Transverse colon (tissue), 4 donors: ENCODE data around the gene LANCL1. TPM values are rescaled to one million over a fixed set of nuclear protein-coding genes. Genes with fewer than 3 reads are reported as not detected.
"Not testable (repeated sequence)": the region's sequence is repeated elsewhere in the genome, so short reads cannot be mapped to it uniquely, and the experiment has no call there.

Source experiments
- DNase-seq: peaks from one replicate; pipeline ENCODE4 v3.0.0-alpha.2; 2019
- H3K27ac ChIP-seq, 4 donors: fragments of 200-600 bp; sonication (generic); 2 replicates each; pipeline ENCODE4 v1.5.1; 2016 to 2018; ENCODE audit warnings: inconsistent platforms in 4 of 4
- H3K27me3 ChIP-seq: fragments of 200-600 bp; sonication (generic); 2 replicates; pipeline ENCODE4 v1.5.1; 2017; ENCODE audit warnings: inconsistent platforms
- H3K36me3 ChIP-seq, 4 donors: fragments of 200-600 bp; sonication (generic); 2 replicates each; pipeline ENCODE4 v1.5.1; 2017 to 2019; ENCODE audit warnings: inconsistent platforms in 4 of 4
- H3K4me1 ChIP-seq, 4 donors: fragments of 200-600 bp; sonication (generic); 2 replicates each; pipeline ENCODE4 v1.5.1; 2017 to 2020; ENCODE audit warnings: inconsistent platforms in 4 of 4
- H3K4me3 ChIP-seq, 4 donors: fragments of 200-600 bp; sonication (generic); 1 replicate in 1 of 4; 2 replicates in 3 of 4; pipeline versions ENCODE4 v1.5.1 to v1.6.1; 2017 to 2019; ENCODE audit warnings: inconsistent platforms in 4 of 4
- H3K9me3 ChIP-seq, 2 donors: fragments of 200-600 bp; sonication (generic); 2 replicates each; pipeline ENCODE4 v1.5.1; 2017 to 2019; ENCODE audit warnings: inconsistent platforms in 2 of 2
- EP300 ChIP-seq: sonication (generic); formaldehyde crosslinking; IDR thresholded peaks from one replicate; pipeline ENCODE4 v1.6.1; 2017; ENCODE audit warnings: antibody characterized with exemption, low read depth
- POLR2A ChIP-seq: fragments of 450-650 bp; IDR thresholded peaks from one replicate; pipeline ENCODE4 v1.6.1; 2016; ENCODE audit warnings: antibody characterized with exemption, mild to moderate bottlenecking, moderate library complexity
- POLR2AphosphoS5 ChIP-seq, 3 donors: sonication (generic); formaldehyde crosslinking; IDR thresholded peaks; one replicate each; pipeline ENCODE4 v1.6.1; 2016; ENCODE audit warnings: antibody characterized with exemption in 3 of 3
- WGBS, 2 donors: methylation state at CpG; one replicate each; pipeline ENCODE4 v1.1.5; 2018; ENCODE audit warnings: low coverage in 1 of 2; 5-methylcytosine and 5-hydroxymethylcytosine counted together
- in situ Hi-C, 4 donors: fragments of 200-750 bp; cut with MboI; loops; one replicate each; pipeline versions ENCODE4 v1.15.0 to v1.15.1; 2017; ENCODE audit warnings: low sequenced_read_pairs in 3 of 4, low pct_ligation_motif_present in 1 of 4, low pct_unique_long_range_greater_than_20kb in 1 of 4
- intact Hi-C: fragments of 100-400 bp; cut with DNase I; formaldehyde crosslinking; loops from one replicate; pipeline ENCODE4 v1.15.1; 2023; ENCODE audit warnings: low total_unique reads
- total RNA-seq, 4 donors: library from RNA; depleted of rRNA; stranded (reverse); fragments of >200 nt; gene quantifications; one replicate each; pipeline ENCODE4 v1.1.0, GENCODE V29; 2016
- TF ChIP-seq, protein P1 (sequence below), 5 experiments: fragments of 200-600 bp in 3 of 5; fragments of 450-650 bp in 2 of 5; sonication (generic) in 3 of 5; IDR thresholded peaks; 1 replicate in 2 of 5; 2 replicates in 3 of 5; pipeline ENCODE4 v1.5.1; 2016 to 2017; ENCODE audit warnings: antibody characterized with exemption in 5 of 5, inconsistent platforms in 3 of 5, mild to moderate bottlenecking in 2 of 5, moderate library complexity in 1 of 5

LANCL1 gene
- total RNA-seq, 4 donors from 2014 or later = 11.6 to 24.5 (median 17.4) TPM

DNA sequence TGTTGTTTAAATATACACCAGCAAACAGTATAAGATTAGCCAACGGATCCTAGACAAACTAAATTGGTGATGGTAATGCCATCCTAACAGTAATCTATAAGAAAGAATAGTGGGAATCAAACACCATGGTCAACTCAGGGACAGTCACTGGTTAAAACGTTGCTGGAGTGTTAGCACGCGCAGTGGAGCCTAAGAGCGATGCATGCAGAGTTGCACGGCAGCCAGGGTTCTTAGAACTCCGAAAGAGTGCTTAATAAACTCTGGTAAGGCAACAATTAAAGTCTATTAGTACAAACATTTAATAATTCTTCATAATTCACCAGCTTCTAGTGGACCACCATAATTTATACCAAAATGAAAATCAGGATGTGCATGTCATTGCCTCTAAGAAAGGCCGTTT is 22.2 kb downstream of the LANCL1 start:
- TF ChIP-seq POLR2A (no peak), EP300 (no peak), POLR2AphosphoS5 (IDR thresholded peaks at IDR 0.05) (no peak)
- TF ChIP-seq, protein P1, sequence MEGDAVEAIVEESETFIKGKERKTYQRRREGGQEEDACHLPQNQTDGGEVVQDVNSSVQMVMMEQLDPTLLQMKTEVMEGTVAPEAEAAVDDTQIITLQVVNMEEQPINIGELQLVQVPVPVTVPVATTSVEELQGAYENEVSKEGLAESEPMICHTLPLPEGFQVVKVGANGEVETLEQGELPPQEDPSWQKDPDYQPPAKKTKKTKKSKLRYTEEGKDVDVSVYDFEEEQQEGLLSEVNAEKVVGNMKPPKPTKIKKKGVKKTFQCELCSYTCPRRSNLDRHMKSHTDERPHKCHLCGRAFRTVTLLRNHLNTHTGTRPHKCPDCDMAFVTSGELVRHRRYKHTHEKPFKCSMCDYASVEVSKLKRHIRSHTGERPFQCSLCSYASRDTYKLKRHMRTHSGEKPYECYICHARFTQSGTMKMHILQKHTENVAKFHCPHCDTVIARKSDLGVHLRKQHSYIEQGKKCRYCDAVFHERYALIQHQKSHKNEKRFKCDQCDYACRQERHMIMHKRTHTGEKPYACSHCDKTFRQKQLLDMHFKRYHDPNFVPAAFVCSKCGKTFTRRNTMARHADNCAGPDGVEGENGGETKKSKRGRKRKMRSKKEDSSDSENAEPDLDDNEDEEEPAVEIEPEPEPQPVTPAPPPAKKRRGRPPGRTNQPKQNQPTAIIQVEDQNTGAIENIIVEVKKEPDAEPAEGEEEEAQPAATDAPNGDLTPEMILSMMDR (IDR thresholded peaks at IDR 0.05) = no peak
- 80 to 83% methylated on average over 8 of the region's 8 CpGs for WGBS, 2 donors
- in situ Hi-C loops = no loop called here

DNA sequence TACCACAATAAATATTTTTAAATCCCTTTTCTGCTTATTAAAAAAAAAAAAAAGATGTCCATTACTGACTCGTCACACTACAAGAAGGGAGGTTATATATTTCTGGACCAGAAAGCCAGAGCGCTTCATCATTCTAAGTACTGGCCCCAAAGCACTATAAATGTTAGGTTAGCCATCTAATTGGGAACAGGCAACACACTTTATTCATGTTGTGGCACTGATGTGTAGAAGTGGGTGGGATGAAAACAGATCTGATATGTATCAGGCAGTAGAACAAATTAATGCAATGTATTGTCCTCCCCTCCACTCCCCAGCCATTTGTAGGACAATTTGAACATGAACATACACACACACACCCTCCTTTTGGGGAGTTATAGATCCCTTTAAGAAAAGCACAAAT is 24.4 kb downstream of the LANCL1 start:
- Histone ChIP-seq H3K4me3 (no peak overlapping the region), H3K27ac (no peak overlapping the region), H3K4me1 (no peaks in the 10 kb centered on the region), H3K9me3 (no peaks in the 10 kb centered on the region), H3K36me3 (peaks cover 0 to 19% (median 4%) of the 10 kb centered on the region in 4 donors), H3K27me3 (no peaks in the 10 kb centered on the region)
- WGBS, 2 donors = 87 to 92% methylated on average over 2 of the region's 2 CpGs
- in situ Hi-C loops = no loop called here
- TF ChIP-seq POLR2A = no peak
- TF ChIP-seq, protein P1 (IDR thresholded peaks at IDR 0.05) = no peak
- no peak for TF ChIP-seq EP300
- no peak for TF ChIP-seq POLR2AphosphoS5 (IDR thresholded peaks at IDR 0.05)
- intact Hi-C loops = no loop called here
- DNase-seq = no peak

More for the DNA sequence above, 22.2 kb downstream of the LANCL1 start:
- no peak for DNase-seq
- intact Hi-C loops = no loop called here
- Histone ChIP-seq H3K27me3 (no peaks in the 10 kb centered on the region), H3K4me3 (no peak overlapping the region), H3K36me3 (peaks cover 0 to 19% (median 4%) of the 10 kb centered on the region in 4 donors), H3K27ac (no peak overlapping the region), H3K9me3 (no peaks in the 10 kb centered on the region), H3K4me1 (no peaks in the 10 kb centered on the region)

- H3K4me1 ChIP-seq, intact Hi-C loops, H3K4me3 ChIP-seq, DNase-seq, in situ Hi-C loops, H3K27ac ChIP-seq, H3K9me3 ChIP-seq, H3K27me3 ChIP-seq: not testable (repeated sequence)
- 90 to 100% methylated on average over 1 to 3 of the region's 3 CpGs for WGBS, 2 donors
- peaks cover 0 to 19% (median 4%) of the 10 kb centered on the region in 4 donors for H3K36me3 ChIP-seq
Observed at GRCh38 chr2:210450942-210451341, 25.6 kb downstream of the LANCL1 start.

DNA sequence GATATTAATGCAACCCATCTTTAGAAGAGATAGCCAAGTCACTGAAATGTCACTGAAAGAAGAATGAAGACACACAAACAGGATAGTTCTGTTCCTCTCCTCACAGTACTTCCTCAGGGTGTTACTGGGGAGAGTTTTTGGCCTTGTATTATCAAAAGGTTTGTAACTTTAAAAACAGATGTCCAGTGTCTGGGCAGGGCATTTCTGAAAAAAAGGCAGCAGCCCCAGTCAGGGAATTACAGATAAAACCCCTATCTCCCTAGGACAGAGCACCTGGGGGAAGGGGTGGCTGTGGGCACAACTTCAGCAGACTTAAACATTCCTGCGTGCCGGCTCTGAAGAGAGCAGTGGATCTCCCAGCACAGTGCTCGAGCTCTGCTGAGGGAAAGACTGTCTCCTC is 30.8 kb downstream of the LANCL1 start:
- 100% methylated on average over 3 of the region's 3 CpGs; no CpG with 5 or more reads in 1 of the 2 donors for WGBS, 2 donors
- H3K27me3 ChIP-seq = no peaks in the 10 kb centered on the region
- H3K36me3 ChIP-seq = peaks cover 0 to under 1% (median 0%) of the 10 kb centered on the region in 4 donors
- no peak overlapping the region for H3K4me3 ChIP-seq
- intact Hi-C loops = no loop called here
- no peaks in the 10 kb centered on the region for H3K9me3 ChIP-seq
- H3K4me1 ChIP-seq = no peaks in the 10 kb centered on the region
- no peak overlapping the region for H3K27ac ChIP-seq
- no peak for DNase-seq
- TF ChIP-seq POLR2AphosphoS5 (IDR thresholded peaks at IDR 0.05) (no peak), EP300 (no peak), POLR2A (no peak)
- TF ChIP-seq, protein P1 (IDR thresholded peaks at IDR 0.05) = no peak
- in situ Hi-C loops = no loop called here

DNA sequence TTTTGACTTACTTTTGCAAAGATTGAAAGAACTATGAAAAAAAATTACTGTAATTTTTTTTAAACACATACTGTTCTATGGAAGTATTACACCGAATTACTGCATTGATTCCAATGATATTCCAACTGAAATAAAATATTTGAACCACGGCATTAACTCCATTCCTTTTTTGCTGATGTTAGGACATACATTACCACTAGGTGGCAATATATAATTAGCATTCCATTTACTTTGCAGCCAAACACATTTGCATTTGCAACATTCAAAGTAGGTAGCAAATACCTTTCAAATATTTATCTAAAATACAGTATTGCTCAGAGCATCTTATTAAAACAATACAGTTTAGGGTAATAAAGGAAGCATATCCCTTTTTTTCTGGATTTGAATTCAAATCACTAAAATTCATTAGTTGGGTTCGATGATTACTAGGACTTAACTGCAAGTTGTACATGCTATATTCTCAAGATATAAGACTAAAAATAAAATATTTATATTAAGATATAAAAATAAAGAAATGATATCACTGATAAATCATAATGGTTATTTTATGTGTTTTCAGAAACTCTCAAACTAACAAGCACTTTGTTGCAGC is 31.3 kb downstream of the LANCL1 start:
- intact Hi-C loops (no loop called here), in situ Hi-C loops (no loop called here)
- no peak overlapping the region for H3K4me3 ChIP-seq
- no peak for DNase-seq
- H3K27me3 ChIP-seq = no peaks in the 10 kb centered on the region
- no peaks in the 10 kb centered on the region for H3K4me1 ChIP-seq
- no peaks in the 10 kb centered on the region for H3K36me3 ChIP-seq
- H3K27ac ChIP-seq = no peak overlapping the region
- TF ChIP-seq, protein P1 (IDR thresholded peaks at IDR 0.05) = peak; percentile 40 to 70 (median 65)
- TF ChIP-seq EP300 = no peak
- no peaks in the 10 kb centered on the region for H3K9me3 ChIP-seq
- WGBS, 2 donors = 46 to 47% methylated on average over 3 of the region's 3 CpGs
